Activated T-cell treated with anti-CD3 and anti-CD28 coated beads for 4 hours (primary cell): ENCODE measurements around the gene FBN2.

Experiments used
- DNase-seq: peaks from one replicate; pipeline ENCODE4 v3.0.0-alpha.2; 2020

Gene FBN2

GRCh38 chr5:128287740-128288139, 250.3 kb downstream of the FBN2 start:
- DNase-seq, result no peak

- no peak for DNase-seq
These were observed 253.8 kb downstream of the FBN2 start for GRCh38 chr5:128284236-128284635.

- no peak for DNase-seq
These were observed 258.7 kb downstream of the FBN2 start for GRCh38 chr5:128279345-128279744.

- no peak for DNase-seq
These were observed 261.4 kb downstream of the FBN2 start for GRCh38 chr5:128276537-128277216.

- DNase-seq, result no peak
These were observed 263.6 kb downstream of the FBN2 start for GRCh38 chr5:128274441-128274840.

- DNase-seq, result no peak
These were observed 264.3 kb downstream of the FBN2 start for GRCh38 chr5:128273736-128274135.

GRCh38 chr5:128271859-128272464, 266.1 kb downstream of the FBN2 start:
- DNase-seq, result no peak

GRCh38 chr5:128271071-128271470, 267.0 kb downstream of the FBN2 start:
- DNase-seq, result no peak

- DNase-seq, result no peak
These were observed 273.3 kb downstream of the FBN2 start for GRCh38 chr5:128264564-128265360.

GRCh38 chr5:128263357-128263756, 274.7 kb downstream of the FBN2 start:
- no peak for DNase-seq

GRCh38 chr5:128262911-128263310, 275.1 kb downstream of the FBN2 start:
- no peak for DNase-seq

GRCh38 chr5:128259607-128260021, 278.4 kb downstream of the FBN2 start:
- DNase-seq, result no peak

GRCh38 chr5:128258372-128258771, 279.7 kb downstream of the FBN2 start:
- no peak for DNase-seq

- no peak for DNase-seq
These were observed 281.0 kb downstream of the FBN2 start for GRCh38 chr5:128257076-128257475.

GRCh38 chr5:128254789-128255188, 283.3 kb downstream of the FBN2 start:
- no peak for DNase-seq

GRCh38 chr5:128253880-128254279, 284.2 kb downstream of the FBN2 start:
- no peak for DNase-seq

GRCh38 chr5:128253161-128253560, 284.9 kb downstream of the FBN2 start:
- no peak for DNase-seq

GRCh38 chr5:128252756-128253155, 285.3 kb downstream of the FBN2 start:
- no peak for DNase-seq

GRCh38 chr5:128252196-128252595, 285.8 kb downstream of the FBN2 start:
- no peak for DNase-seq

GRCh38 chr5:128245974-128246373, 292.1 kb downstream of the FBN2 start:
- DNase-seq, result no peak

- DNase-seq, result no peak
These were observed 294.0 kb downstream of the FBN2 start for GRCh38 chr5:128243958-128244582.

GRCh38 chr5:128241051-128241695, 296.9 kb downstream of the FBN2 start:
- DNase-seq, result no peak

- DNase-seq, result no peak
These were observed 300.5 kb downstream of the FBN2 start for GRCh38 chr5:128237546-128237945.
